Uterus (tissue), 2 donors: ENCODE results near the gene VPS26B.

Source experiments
- CTCF ChIP-seq, 4 experiments: fragments of 200-600 bp in 2 of 4; fragments of 450-650 bp in 2 of 4; sonication (generic) in 2 of 4; IDR thresholded peaks; one replicate each; pipeline ENCODE4 v1.5.1; 2016 to 2019; ENCODE audit warnings: antibody characterized with exemption in 4 of 4, mild to moderate bottlenecking in 2 of 4, moderate library complexity in 1 of 4
- POLR2A ChIP-seq, 2 donors: fragments of 450-650 bp; IDR thresholded peaks; one replicate each; pipeline ENCODE4 v1.6.1; 2016; ENCODE audit warnings: antibody characterized with exemption in 2 of 2, mild to moderate bottlenecking in 1 of 2, moderate library complexity in 1 of 2

DNA sequence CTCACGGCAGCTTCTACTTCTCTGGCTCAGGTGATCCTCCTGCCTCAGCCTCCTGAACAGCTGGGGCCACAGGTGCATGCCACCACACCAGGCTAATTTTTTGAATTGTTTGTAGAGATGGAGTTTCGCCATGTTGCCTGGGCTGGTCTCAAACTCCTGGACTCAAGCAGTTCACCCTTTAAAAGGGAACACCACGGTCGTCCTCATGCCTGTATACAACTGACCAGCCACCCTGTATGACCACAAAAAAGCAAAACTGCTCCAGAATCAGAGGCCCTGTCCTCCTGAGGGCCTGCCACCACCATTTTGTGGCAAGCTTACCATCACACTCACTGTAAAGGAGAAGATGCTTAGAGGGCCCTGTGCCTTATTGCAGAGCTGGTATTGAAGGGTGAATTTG, 53.9 kb downstream of the VPS26B start:
- TF ChIP-seq CTCF (IDR thresholded peaks at IDR 0.05) (no peak), POLR2A (IDR thresholded peaks at IDR 0.05) (no peak)
